K562 (cell line): ENCODE data around the gene PLA2G4D. TPM values are rescaled to one million over a fixed set of nuclear protein-coding genes. Genes with fewer than 3 reads are reported as not detected.

Experiments used
- ATAC-seq: fragments of 200-7000 bp; cut with Tn5 transposase; 3 replicates; pipeline ENCODE4 v1.9.1; 2020; ENCODE audit warnings: moderate library complexity
- BruUV-seq: library from RNA; stranded (reverse); fragments of 400-500 nt; replicated peaks from 2 replicates; lab custom pipeline; 2021; lab: Mats Ljungman, UMichigan
- CTCF ChIA-PET: fragments of 300-600 bp; formaldehyde crosslinking; extraction: SDS; loops from one replicate; lab custom pipeline; 2021; ENCODE audit warnings: low intra/inter-chr PET ratio; lab: Yijun Ruan, JAX
- POLR2A ChIA-PET: fragments of 300-600, 350-650 bp; sonication (Branson Sonifier 250); formaldehyde crosslinking; extraction: SDS; loops from one replicate; lab custom pipeline; 2021; ENCODE audit warnings: antibody characterized with exemption, inconsistent platforms; lab: Yijun Ruan, JAX
- DNase-seq, 4 experiments: peaks; one replicate each; pipeline versions ENCODE4 v3.0.0 to v3.0.0-alpha.2; 2011 to 2018; ENCODE audit warnings: low spot score in 3 of 4, mixed read lengths in 3 of 4; ENCODE audit errors: extremely low read depth in 1 of 4
- FAIRE-seq: peaks from 2 replicates; lab custom pipeline; 2011; peaks lifted over from hg19 to GRCh38; lab: Jason Lieb, UNC
- H2AFZ ChIP-seq: 2 replicates; pipeline ENCODE4 v1.6.0; 2011; ENCODE audit warnings: low read depth, low read length, control low read depth, inconsistent platforms
- H3K27ac ChIP-seq: fragments of 200-600 bp; 3 replicates; pipeline ENCODE4 v1.8.0; 2011; ENCODE audit warnings: low read depth, mild to moderate bottlenecking, control low read depth, inconsistent platforms, low read length, moderate library complexity, mixed read lengths; ENCODE audit errors: extremely low read depth
- H3K27me3 ChIP-seq, 2 experiments: fragments of 300-600 bp in 1 of 2; 2 replicates in 1 of 2; 3 replicates in 1 of 2; pipeline versions ENCODE4 v1.6.0 to v1.8.0; 2011; ENCODE audit warnings: inconsistent platforms in 2 of 2, low read length in 2 of 2, mild to moderate bottlenecking in 1 of 2, mixed read lengths in 1 of 2, moderate library complexity in 1 of 2; ENCODE audit not compliant: control insufficient read depth in 2 of 2, insufficient read depth in 2 of 2
- H3K36me3 ChIP-seq: fragments of 300-600 bp; 3 replicates; pipeline ENCODE4 v1.8.0; 2011; ENCODE audit warnings: mild to moderate bottlenecking, low read length, inconsistent platforms; ENCODE audit not compliant: control insufficient read depth, insufficient read depth
- H3K4me1 ChIP-seq, 2 experiments: fragments of 200-600 bp in 1 of 2; replicated peaks in 1 of 2; 2 replicates in 1 of 2; 3 replicates in 1 of 2; pipeline versions ENCODE4 v1.5.1 to v1.8.0; 2011; ENCODE audit warnings: inconsistent platforms in 2 of 2, low read length in 2 of 2, mild to moderate bottlenecking in 1 of 2, mixed read lengths in 1 of 2, moderate library complexity in 1 of 2; ENCODE audit not compliant: control insufficient read depth in 2 of 2, insufficient read depth in 2 of 2
- H3K4me2 ChIP-seq: 2 replicates; pipeline ENCODE4 v1.6.1; 2011; ENCODE audit warnings: low read length, control low read depth, inconsistent platforms, mixed read lengths; ENCODE audit not compliant: insufficient read depth
- H3K4me3 ChIP-seq: fragments of 200-600 bp; sonication (generic), shearing (Covaris generic); 2 replicates; pipeline ENCODE4 v1.5.1; 2016; ENCODE audit warnings: control low read depth, inconsistent platforms
- H3K79me2 ChIP-seq: fragments of 200-600 bp; 3 replicates; pipeline ENCODE4 v1.8.0; 2011; ENCODE audit warnings: low read length, inconsistent platforms; ENCODE audit not compliant: control insufficient read depth, insufficient read depth
- H3K9ac ChIP-seq, 2 experiments: 2 replicates each; pipeline versions ENCODE4 v1.6.0 to v1.6.1; 2011; ENCODE audit warnings: low read depth in 2 of 2, low read length in 2 of 2, control low read depth in 1 of 2, inconsistent platforms in 1 of 2, mild to moderate bottlenecking in 1 of 2, mixed read lengths in 1 of 2; ENCODE audit not compliant: insufficient read depth in 1 of 2
- H3K9me1 ChIP-seq: one replicate; pipeline ENCODE4 v1.6.0; 2011; ENCODE audit warnings: inconsistent platforms, mild to moderate bottlenecking, low read length, moderate library complexity; ENCODE audit not compliant: control insufficient read depth, insufficient read depth
- H3K9me3 ChIP-seq: replicated peaks from 2 replicates; pipeline ENCODE4 v1.5.1; 2011; ENCODE audit warnings: low read depth, low read length, inconsistent platforms; ENCODE audit not compliant: control insufficient read depth, insufficient read depth
- H4K20me1 ChIP-seq: replicated peaks from 2 replicates; pipeline ENCODE4 v1.6.1; 2011; ENCODE audit warnings: low read length, inconsistent platforms, mixed read lengths; ENCODE audit not compliant: control insufficient read depth, insufficient read depth
- ARHGAP35 ChIP-seq: fragments of 450-650 bp; IDR thresholded peaks from 2 replicates; pipeline ENCODE4 v1.6.1; 2018; ENCODE audit not compliant: partially characterized antibody
- ATF1 ChIP-seq, 2 experiments: fragments of 450-650 bp in 1 of 2; IDR thresholded peaks; 2 replicates each; pipeline ENCODE4 v1.6.1; 2016; ENCODE audit warnings: missing compliant biosample characterization in 1 of 2, missing genetic modification characterization in 1 of 2
- CREB3L1 ChIP-seq: fragments of 450-650 bp; IDR thresholded peaks from 2 replicates; pipeline ENCODE4 v1.6.1; 2014; ENCODE audit warnings: low read depth, mild to moderate bottlenecking, moderate library complexity, borderline replicate concordance
- CXXC5 ChIP-seq: fragments of 250-450 bp; sonication (Bioruptor Pico); IDR thresholded peaks from 2 replicates; pipeline ENCODE4 v1.8.0; 2022; ENCODE audit warnings: inconsistent platforms, mild to moderate bottlenecking, moderate library complexity
- ELK3 ChIP-seq: fragments of 450-650 bp; formaldehyde crosslinking; IDR thresholded peaks from 2 replicates; pipeline ENCODE4 v1.4.0; 2020; ENCODE audit warnings: mild to moderate bottlenecking
- GABPB2 ChIP-seq: fragments of 250-450 bp; sonication (Bioruptor Pico); conservative IDR thresholded peaks from 2 replicates; pipeline ENCODE4 v1.5.1; 2021; ENCODE audit warnings: mild to moderate bottlenecking
- HDAC2 ChIP-seq: fragments of 450-650 bp; IDR thresholded peaks from 2 replicates; pipeline ENCODE4 v1.6.1; 2016; ENCODE audit warnings: mild to moderate bottlenecking
- IFI16 ChIP-seq: fragments of 250-450 bp; sonication (Bioruptor Pico); IDR thresholded peaks from 2 replicates; pipeline ENCODE4 v2.1.2; 2022; ENCODE audit warnings: mild to moderate bottlenecking, inconsistent platforms
- ILK ChIP-seq: fragments of 450-650 bp; IDR thresholded peaks from 2 replicates; pipeline ENCODE4 v1.6.1; 2016; ENCODE audit warnings: missing genetic modification characterization, low read depth, mild to moderate bottlenecking, missing compliant biosample characterization, moderate library complexity, borderline replicate concordance
- NKRF ChIP-seq: fragments of 450-650 bp; IDR thresholded peaks from 2 replicates; pipeline ENCODE4 v1.6.1; 2016; ENCODE audit warnings: borderline replicate concordance
- POLR2B ChIP-seq: fragments of 450-650 bp; IDR thresholded peaks from 2 replicates; pipeline ENCODE4 v1.6.1; 2018; ENCODE audit warnings: low read depth; ENCODE audit not compliant: partially characterized antibody
- SIRT6 ChIP-seq: IDR thresholded peaks from one replicate; pipeline ENCODE4 v1.6.1; 2012; ENCODE audit warnings: low read depth, mild to moderate bottlenecking, control low read depth, inconsistent platforms, low read length, moderate library complexity
- SMARCC2 ChIP-seq: fragments of 450-650 bp; IDR thresholded peaks from 2 replicates; pipeline ENCODE4 v1.6.1; 2017; ENCODE audit warnings: antibody characterized with exemption, moderate library complexity, mild to moderate bottlenecking, low read depth
- ZBTB26 ChIP-seq: fragments of 450-650 bp; formaldehyde crosslinking; IDR thresholded peaks from 2 replicates; pipeline ENCODE4 v1.4.0; 2022; ENCODE audit warnings: missing genetic modification characterization
- ZNF655 ChIP-seq: fragments of 250-450 bp; sonication (Bioruptor Pico); IDR thresholded peaks from 2 replicates; pipeline ENCODE4 v1.5.0; 2021
- WGBS: fragments of 100-300 bp; shearing (Covaris generic); methylation state at CpG from one replicate; pipeline ENCODE4 v1.1.6; 2016; ENCODE audit warnings: low coverage, mixed read lengths; ENCODE audit not compliant: insufficient coverage; ENCODE audit errors: missing lambda C conversion rate; 5-methylcytosine and 5-hydroxymethylcytosine counted together
- in situ Hi-C: fragments of 300-500 bp; cut with MboI; formaldehyde crosslinking; loops from 4 replicates; pipeline ENCODE4 v1.15.0; 2018; ENCODE audit warnings: inconsistent platforms, mixed read lengths
- intact Hi-C: fragments of 100-400 bp; cut with micrococcal nuclease; formaldehyde crosslinking; loops from 2 replicates; pipeline ENCODE4 v1.14.2; 2022
- polyA plus RNA-seq, 8 experiments: library from polyadenylated mRNA; depleted of rRNA in 4 of 8; stranded (reverse) in 5 of 8; unstranded in 3 of 8; fragments of >200 nt; fragmentation: Nextera tagmentation in 2 of 8; fragmentation: Illumina TruSeq in 1 of 8; extraction: Ambion mirVana in 2 of 8; extraction: Trizol in 1 of 8; gene quantifications; 2 replicates each; pipeline versions ENCODE4 v1.2.1 to v1.2.3, GENCODE V29; 2011 to 2014; ENCODE audit warnings: inconsistent platforms in 1 of 8, missing spikeins in 1 of 8
- total RNA-seq, 7 experiments: library from RNA; depleted of rRNA in 6 of 7; stranded (reverse); fragments of >200 nt in 6 of 7; fragmentation: Illumina TruSeq in 2 of 7; extraction: Trizol in 2 of 7; gene quantifications; 2 replicates each; pipeline versions ENCODE4 v1.2.1 to v1.2.3, GENCODE V29; 2011 to 2021; ENCODE audit warnings: low replicate concordance in 1 of 7

Gene PLA2G4D
- total and polyA plus RNA-seq, 9 of the 15 experiments (the other 6 are each of a cell fraction or from before 2014, with no cell fraction given): 0.04 TPM; not detected in 8

- ChIA-PET POLR2A (interaction anchor here (0.7 to 1.4 kb wide), 2 partner anchors 93 to 560 kb away, joined by 3 read pairs; partner anchors contain the start of gene EHD4), CTCF (interaction anchor here (1.5 to 2.2 kb wide), 3 partner anchors 19 to 69 kb away, joined by 5 to 18 read pairs (median 13); no protein-coding TSS in a partner anchor)
- H3K27me3 ChIP-seq: peaks cover 7 to 71% of the 10 kb centered on the region in 2 experiments
- WGBS: 0% methylated on average over 7 of the region's 7 CpGs
- BruUV-seq: no TSS peak
- no peak overlapping the region for H3K9ac ChIP-seq
- intact Hi-C loops: loop anchor here (10.0 kb wide), 1 partner anchor 319 kb away; no protein-coding TSS in a partner anchor
- no peak for FAIRE-seq
- in situ Hi-C loops: loop anchor here (5.0 kb wide), 1 partner anchor 72 kb away; no protein-coding TSS in a partner anchor
- H3K36me3 ChIP-seq: no peaks in the 10 kb centered on the region
- H3K79me2 ChIP-seq: no peaks in the 10 kb centered on the region
- peaks cover 4% of the 10 kb centered on the region; the same call in 1 of the 2 replicates for H3K9me3 ChIP-seq
- no peak overlapping the region for H3K4me2 ChIP-seq
- H3K4me3 ChIP-seq: no peak overlapping the region
- no peaks in the 10 kb centered on the region for H4K20me1 ChIP-seq
- H3K4me1 ChIP-seq: peaks cover 0 to 5% of the 10 kb centered on the region in 2 experiments; a peak in 1 of 5 replicates
- H3K27ac ChIP-seq: no peak overlapping the region
- no peak for ATAC-seq
- H2AFZ ChIP-seq: no peak overlapping the region
- H3K9me1 ChIP-seq: peaks cover 4% of the 10 kb centered on the region
- DNase-seq: no peak
- TF ChIP-seq SIRT6 (no peak), POLR2B (no peak), CREB3L1 (no peak), IFI16 (CRISPR knock-in tag) (no peak), ILK (no peak), CXXC5 (CRISPR knock-in tag) (no peak), ELK3 (CRISPR knock-in tag) (no peak), GABPB2 (CRISPR knock-in tag) (no peak), ATF1 (CRISPR knock-in tag; IDR thresholded peaks at IDR 0.05) (no peak), ATF1 (tag; IDR thresholded peaks at IDR 0.05) (no peak), ZNF655 (CRISPR knock-in tag) (no peak), ZBTB26 (no peak), ARHGAP35 (no peak), NKRF (no peak), SMARCC2 (no peak), HDAC2 (no peak)
Observed at GRCh38 chr15:42065468-42065867, 28.9 kb downstream of the PLA2G4D start.
